Upper lobe of left lung (tissue), 6 donors: Measurements from ENCODE around the gene PPP1CA. TPM values are rescaled to one million over a fixed set of nuclear protein-coding genes. Genes with fewer than 3 reads are reported as not detected.

Source experiments
- ATAC-seq, 2 donors: fragments of 200-7000 bp; cut with Tn5 transposase; one replicate each; pipeline ENCODE4 v1.9.1; 2022; ENCODE audit warnings: mild to moderate bottlenecking in 2 of 2, moderate library complexity in 2 of 2; ENCODE audit not compliant: low FRiP score in 2 of 2
- DNase-seq, 2 donors: peaks; one replicate each; pipeline ENCODE4 v3.0.0-alpha.2; 2019 to 2020
- H3K27ac ChIP-seq, 4 donors: fragments of 200-600 bp; sonication (generic); one replicate each; pipeline ENCODE4 v1.5.1; 2016 to 2019
- H3K27me3 ChIP-seq, 4 donors: fragments of 200-600 bp; sonication (generic); one replicate each; pipeline ENCODE4 v1.5.1; 2017 to 2019
- H3K36me3 ChIP-seq, 4 donors: fragments of 200-600 bp; sonication (generic); one replicate each; pipeline ENCODE4 v1.5.1; 2016 to 2019
- H3K4me1 ChIP-seq, 4 donors: fragments of 200-600 bp; sonication (generic); one replicate each; pipeline ENCODE4 v1.5.1; 2018 to 2019
- H3K4me3 ChIP-seq, 4 donors: fragments of 200-600 bp; sonication (generic); one replicate each; pipeline ENCODE4 v1.5.1; 2017 to 2019; ENCODE audit warnings: mild to moderate bottlenecking in 2 of 4, moderate library complexity in 1 of 4
- H3K9me3 ChIP-seq, 4 donors: fragments of 200-600 bp; sonication (generic); one replicate each; pipeline ENCODE4 v1.5.1; 2018 to 2019
- CTCF ChIP-seq, 6 experiments: fragments of 450-650 bp in 4 of 6; fragments of 200-600 bp in 2 of 6; sonication (generic) in 2 of 6; IDR thresholded peaks; one replicate each; pipeline ENCODE4 v1.5.1; 2016 to 2019; ENCODE audit warnings: antibody characterized with exemption in 6 of 6
- EP300 ChIP-seq, 4 donors: sonication (generic); formaldehyde crosslinking; IDR thresholded peaks; one replicate each; pipeline ENCODE4 v1.5.1; 2017; ENCODE audit warnings: antibody characterized with exemption in 4 of 4, control low read depth in 2 of 4
- POLR2A ChIP-seq, 4 donors: fragments of 450-650 bp; IDR thresholded peaks; one replicate each; pipeline ENCODE4 v1.5.1; 2016 to 2017; ENCODE audit warnings: antibody characterized with exemption in 4 of 4, mild to moderate bottlenecking in 2 of 4
- POLR2AphosphoS5 ChIP-seq, 2 donors: sonication (generic); formaldehyde crosslinking; IDR thresholded peaks; one replicate each; pipeline ENCODE4 v1.5.1; 2017; ENCODE audit warnings: antibody characterized with exemption in 2 of 2
- WGBS, 2 donors: methylation state at CpG; one replicate each; pipeline ENCODE4 v1.1.5; 2017 to 2018; 5-methylcytosine and 5-hydroxymethylcytosine counted together
- total RNA-seq, 6 donors: library from RNA; depleted of rRNA in 4 of 6; stranded (reverse); fragments of >200 nt in 4 of 6; gene quantifications; one replicate each; pipeline versions ENCODE4 v1.1.0 to v1.2.1, GENCODE V29; 2016 to 2021
- donor health status: DM: no; HTN: no; CAD: no; lungs with moderate emphysema.
- donor health status: DM: no; HTN: yes; CAD: no; lungs with severe emphysema.

PPP1CA gene
- total RNA-seq, 6 donors from 2014 or later = 83.8 to 191 (median 135) TPM

GRCh38 chr11:67420147-67420645, 18.5 kb upstream of the PPP1CA start:
- no peak for DNase-seq
- no peaks in the 10 kb centered on the region for H3K9me3 ChIP-seq
- H3K36me3 ChIP-seq = no peaks in the 10 kb centered on the region
- H3K27me3 ChIP-seq = peaks cover 0 to under 1% (median 0%) of the 10 kb centered on the region in 4 donors
- H3K27ac ChIP-seq = peak overlapping the region; percentile 83 to 90 (median 88)
- peaks cover 43 to 57% (median 45%) of the 10 kb centered on the region in 4 donors for H3K4me1 ChIP-seq
- no peak for ATAC-seq
- H3K4me3 ChIP-seq = peak overlapping the region; percentile 18 to 82 (median 65)
- TF ChIP-seq EP300 (IDR thresholded peaks at IDR 0.05) = no peak
- no peak for TF ChIP-seq CTCF (IDR thresholded peaks at IDR 0.05)
- TF ChIP-seq POLR2A (IDR thresholded peaks at IDR 0.05) = no peak
- no peak for TF ChIP-seq POLR2AphosphoS5 (IDR thresholded peaks at IDR 0.05)
- WGBS, 2 donors = 39 to 40% methylated on average over 7 to 15 of the region's 15 CpGs

DNA sequence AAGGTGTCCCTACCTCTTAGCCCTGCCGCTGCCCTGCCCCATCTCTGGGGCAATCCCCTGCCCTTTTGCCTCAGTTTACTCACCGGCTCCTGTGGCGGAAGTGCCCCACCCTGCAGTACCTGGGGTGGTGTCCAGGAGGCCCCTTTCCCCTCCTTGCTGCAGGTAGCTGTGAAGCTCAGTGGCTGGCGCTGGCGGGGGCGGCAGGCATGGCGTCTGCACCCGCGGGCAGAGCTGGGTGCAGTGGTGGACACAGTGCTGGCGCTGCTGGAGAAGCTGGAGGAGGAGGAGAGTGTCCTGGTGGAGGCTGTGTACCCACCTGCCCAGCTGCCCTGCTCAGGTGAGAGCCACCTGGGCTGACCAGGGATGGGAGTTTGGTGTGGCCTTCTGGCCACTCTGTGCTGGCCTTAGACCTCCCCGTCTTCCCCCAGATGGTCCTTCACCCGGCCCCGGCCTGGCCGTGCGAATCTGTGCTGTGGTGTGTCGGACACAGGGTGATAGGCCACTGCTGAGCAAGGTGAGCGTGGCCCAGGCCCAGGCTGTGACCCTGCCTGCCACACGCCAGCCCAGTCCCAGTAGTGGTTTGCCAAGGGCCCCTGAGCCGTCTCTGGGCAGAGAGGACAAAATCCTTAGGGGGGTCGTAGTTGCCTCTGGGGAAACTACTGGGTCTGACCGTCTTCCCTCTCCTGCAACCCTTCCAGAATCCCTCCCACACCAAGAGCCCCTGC, 17.8 kb upstream of the PPP1CA start:
- Histone ChIP-seq H3K4me1 (peaks cover 47 to 63% (median 50%) of the 10 kb centered on the region in 4 donors), H3K36me3 (no peaks in the 10 kb centered on the region), H3K27me3 (peaks cover 0 to 3% (median 0%) of the 10 kb centered on the region in 4 donors), H3K27ac (peak overlapping the region; percentile 83 to 90 (median 88)), H3K4me3 (no peak overlapping the region), H3K9me3 (no peaks in the 10 kb centered on the region)
- DNase-seq (peak in 1 of 2 donors; percentile 81), ATAC-seq (no peak)
- WGBS, 2 donors = 96 to 98% methylated on average over 16 to 18 of the region's 21 CpGs
- TF ChIP-seq POLR2AphosphoS5 (IDR thresholded peaks at IDR 0.05) = no peak
- no peak for TF ChIP-seq CTCF (IDR thresholded peaks at IDR 0.05)
- TF ChIP-seq POLR2A (IDR thresholded peaks at IDR 0.05) = no peak
- TF ChIP-seq EP300 (IDR thresholded peaks at IDR 0.05) = no peak

GRCh38 chr11:67418476-67419281, 17.0 kb upstream of the PPP1CA start:
- Histone ChIP-seq H3K9me3 (no peaks in the 10 kb centered on the region), H3K27ac (peak overlapping the region in 2 of 4 donors; percentile 13 to 42), H3K36me3 (no peaks in the 10 kb centered on the region), H3K4me3 (no peak overlapping the region), H3K4me1 (peaks cover 47 to 63% (median 50%) of the 10 kb centered on the region in 4 donors), H3K27me3 (peaks cover 0 to 3% (median 0%) of the 10 kb centered on the region in 4 donors)
- DNase-seq (peak in 1 of 2 donors; percentile 86), ATAC-seq (no peak)
- 70 to 83% methylated on average over 12 to 23 of the region's 26 CpGs for WGBS, 2 donors
- TF ChIP-seq POLR2AphosphoS5 (IDR thresholded peaks at IDR 0.05) = no peak
- no peak for TF ChIP-seq EP300 (IDR thresholded peaks at IDR 0.05)
- no peak for TF ChIP-seq CTCF (IDR thresholded peaks at IDR 0.05)
- TF ChIP-seq POLR2A (IDR thresholded peaks at IDR 0.05) = no peak

GRCh38 chr11:67417425-67417824, 15.8 kb upstream of the PPP1CA start:
- H3K27ac ChIP-seq = peak overlapping the region; percentile 42 to 68 (median 52)
- peaks cover 47 to 63% (median 50%) of the 10 kb centered on the region in 4 donors for H3K4me1 ChIP-seq
- no peaks in the 10 kb centered on the region for H3K36me3 ChIP-seq
- TF ChIP-seq EP300 (IDR thresholded peaks at IDR 0.05) (no peak), POLR2A (IDR thresholded peaks at IDR 0.05) (no peak), CTCF (IDR thresholded peaks at IDR 0.05) (no peak), POLR2AphosphoS5 (IDR thresholded peaks at IDR 0.05) (no peak)
- 71 to 100% methylated on average over 1 to 8 of the region's 12 CpGs for WGBS, 2 donors
- no peak overlapping the region for H3K4me3 ChIP-seq
- H3K9me3 ChIP-seq = no peaks in the 10 kb centered on the region
- H3K27me3 ChIP-seq = peaks cover 0 to 3% (median 0%) of the 10 kb centered on the region in 4 donors
- DNase-seq = peak in 1 of 2 donors; percentile 83
- ATAC-seq = no peak
